Measurements from ENCODE around the gene HSD17B8.

Gene HSD17B8

DNA sequence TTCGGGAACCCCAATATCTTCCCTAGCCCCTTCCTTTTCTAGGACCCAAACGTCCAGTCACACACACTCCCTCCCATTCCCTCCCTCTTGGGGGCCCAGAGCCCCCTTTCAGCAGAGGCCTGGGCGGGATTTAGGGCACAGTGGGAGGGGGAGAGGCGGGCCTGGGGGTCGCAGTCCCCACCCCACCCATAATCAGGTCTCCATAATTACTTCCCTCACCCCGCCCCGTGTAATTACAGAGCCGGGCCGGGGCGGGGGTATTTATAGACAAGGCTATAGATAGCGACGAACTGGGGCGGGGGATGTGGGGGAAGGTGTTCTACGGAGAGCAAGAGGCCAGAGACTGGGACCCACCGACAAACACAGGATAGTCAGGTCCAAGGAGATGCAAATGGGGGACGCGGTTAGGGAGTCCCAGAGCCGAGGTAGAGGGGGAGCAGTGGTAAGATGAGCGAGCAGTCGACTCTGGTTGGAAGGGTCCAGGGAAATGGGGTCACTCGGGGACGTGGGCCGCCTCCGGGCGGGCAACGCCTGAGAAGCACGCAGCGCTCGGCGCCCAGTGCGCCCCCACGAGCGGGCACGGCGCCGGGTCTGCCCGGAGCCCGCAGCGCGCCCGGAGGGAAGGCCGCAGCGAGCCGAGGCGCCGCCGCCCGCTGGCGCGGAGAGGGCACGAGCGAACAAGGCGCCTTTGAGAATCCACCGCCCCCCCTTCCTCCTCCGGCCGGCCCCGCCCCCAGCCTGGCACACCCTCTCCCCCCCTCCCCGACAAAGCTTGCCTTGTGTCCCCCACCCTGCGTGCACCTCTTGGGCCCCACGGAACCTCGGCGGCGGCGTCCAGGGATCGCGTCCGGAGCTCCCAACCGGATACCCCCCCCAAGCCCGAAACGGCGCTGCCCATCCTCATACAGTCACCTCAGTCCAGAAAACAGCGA lies 11.5 kb upstream of the HSD17B8 start:
- no peak for DNase-seq

DNA sequence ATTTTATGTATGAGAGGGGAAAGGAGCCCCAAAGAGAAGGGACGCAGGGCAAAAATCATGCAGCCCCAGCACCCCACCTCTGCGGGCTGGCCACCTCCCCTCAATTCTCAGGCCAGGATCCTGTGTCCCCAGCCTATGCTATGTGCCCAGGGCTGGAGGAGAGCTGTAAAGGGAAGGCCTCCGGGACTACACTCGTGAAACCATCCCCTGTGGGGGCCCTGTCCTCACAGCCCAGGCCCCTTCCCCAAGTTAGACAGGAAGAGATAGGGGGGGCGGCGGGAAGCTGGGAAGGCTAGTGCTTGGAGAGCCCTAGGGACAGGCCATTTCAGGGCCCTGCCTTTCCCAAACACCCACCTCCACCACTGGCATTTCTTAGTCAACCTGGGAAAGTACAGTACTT lies 10.8 kb upstream of the HSD17B8 start:
- no peak for DNase-seq

DNA sequence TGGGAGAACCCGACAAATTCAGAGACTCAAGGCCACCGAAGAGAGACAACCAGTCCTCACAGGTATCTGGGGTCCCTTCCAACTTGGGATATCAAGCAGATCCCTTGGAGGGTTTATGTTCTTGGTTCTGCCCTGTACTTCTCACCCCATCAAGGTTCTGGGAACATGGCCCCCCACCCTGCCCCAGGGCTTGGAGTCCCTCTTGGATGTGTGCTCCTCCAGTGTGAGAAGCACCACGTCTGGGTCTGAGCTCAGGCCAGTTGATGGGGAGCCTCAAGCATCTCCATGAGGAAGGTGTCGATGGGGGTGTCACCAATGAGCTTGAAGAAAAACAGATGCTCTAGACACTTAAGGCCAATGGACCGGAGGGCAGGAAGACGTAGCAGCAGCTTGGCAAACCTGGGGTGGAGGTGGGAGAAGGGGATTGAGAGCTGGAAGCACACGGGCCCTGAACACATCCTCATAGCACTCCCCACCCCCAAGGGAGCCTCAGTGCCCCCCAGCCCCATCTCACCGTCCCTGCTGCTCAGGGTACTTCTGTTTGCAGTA lies 9.9 kb upstream of the HSD17B8 start:
- no peak for DNase-seq

DNA sequence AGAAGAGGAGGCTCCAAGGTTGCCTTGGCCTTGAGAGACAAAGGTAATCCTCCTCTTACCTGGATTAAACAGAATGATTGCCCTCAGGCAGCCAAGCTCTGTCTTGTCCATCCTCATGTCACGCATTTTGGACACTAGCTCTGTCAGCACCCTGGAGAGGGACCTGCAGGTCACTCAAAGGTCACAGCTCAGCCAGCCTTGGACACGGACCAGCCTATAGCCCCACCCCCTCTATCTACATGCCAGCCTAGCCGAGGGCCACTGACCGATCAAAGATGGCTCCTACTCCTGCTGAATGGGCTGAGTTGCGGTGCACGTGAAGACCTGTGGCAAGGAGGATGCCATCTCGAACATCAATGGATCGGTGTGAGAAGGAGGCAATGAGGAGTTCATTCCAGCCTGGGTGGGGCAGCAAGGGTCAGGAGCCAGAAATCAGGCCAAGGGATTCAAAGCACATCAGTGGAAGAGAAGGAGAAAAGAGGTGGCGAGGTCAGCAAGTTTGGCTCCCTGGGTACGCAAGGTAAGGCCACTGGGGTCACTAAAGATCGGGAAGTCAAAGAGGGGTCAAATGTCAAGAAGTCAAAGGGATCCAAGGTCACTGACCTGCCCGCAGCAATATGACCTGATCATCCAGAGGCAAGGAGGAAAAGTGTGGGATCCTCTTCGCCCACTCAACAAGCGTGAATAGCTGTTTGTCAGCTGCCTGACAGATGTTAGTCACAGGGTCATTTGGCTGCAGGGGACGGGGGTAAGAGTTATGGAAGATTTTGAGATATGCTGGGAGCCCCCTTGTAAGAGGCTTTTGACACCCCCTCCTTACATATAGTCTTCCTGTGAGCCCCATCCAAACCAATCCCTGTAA lies 8.9 kb upstream of the HSD17B8 start:
- no peak for DNase-seq

DNA sequence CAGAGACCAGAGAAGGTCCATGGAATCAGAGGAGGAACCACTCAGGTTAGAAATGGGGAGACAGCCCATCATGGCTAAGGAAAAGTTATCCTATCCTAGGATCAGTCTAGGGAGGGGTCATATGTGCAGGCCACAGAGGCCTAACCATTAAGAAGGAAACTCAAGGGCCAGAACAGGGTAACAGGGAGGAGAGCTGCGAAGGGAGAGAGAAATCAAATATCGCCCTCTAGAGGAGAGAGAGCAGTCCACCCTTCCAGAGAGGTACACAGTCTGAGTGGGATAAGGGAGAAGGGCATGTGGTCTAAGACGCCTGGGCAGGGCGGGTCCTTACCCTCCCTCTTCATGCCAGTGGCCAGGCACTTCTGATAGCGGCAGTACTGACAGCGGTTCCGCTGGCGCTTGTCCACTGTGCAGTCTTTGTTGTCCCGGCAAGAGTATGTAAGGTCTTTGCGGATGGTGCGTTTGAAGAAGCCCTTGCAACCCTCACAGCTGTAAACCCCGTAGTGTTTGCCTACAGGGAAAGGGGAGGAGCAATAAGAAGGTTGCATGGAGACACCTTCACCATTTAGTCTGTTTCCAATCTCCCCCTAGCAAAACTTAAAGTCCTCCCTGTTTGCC lies 6.9 kb upstream of the HSD17B8 start:
- peak in 1 of 2 donors; percentile 64 for DNase-seq

DNA sequence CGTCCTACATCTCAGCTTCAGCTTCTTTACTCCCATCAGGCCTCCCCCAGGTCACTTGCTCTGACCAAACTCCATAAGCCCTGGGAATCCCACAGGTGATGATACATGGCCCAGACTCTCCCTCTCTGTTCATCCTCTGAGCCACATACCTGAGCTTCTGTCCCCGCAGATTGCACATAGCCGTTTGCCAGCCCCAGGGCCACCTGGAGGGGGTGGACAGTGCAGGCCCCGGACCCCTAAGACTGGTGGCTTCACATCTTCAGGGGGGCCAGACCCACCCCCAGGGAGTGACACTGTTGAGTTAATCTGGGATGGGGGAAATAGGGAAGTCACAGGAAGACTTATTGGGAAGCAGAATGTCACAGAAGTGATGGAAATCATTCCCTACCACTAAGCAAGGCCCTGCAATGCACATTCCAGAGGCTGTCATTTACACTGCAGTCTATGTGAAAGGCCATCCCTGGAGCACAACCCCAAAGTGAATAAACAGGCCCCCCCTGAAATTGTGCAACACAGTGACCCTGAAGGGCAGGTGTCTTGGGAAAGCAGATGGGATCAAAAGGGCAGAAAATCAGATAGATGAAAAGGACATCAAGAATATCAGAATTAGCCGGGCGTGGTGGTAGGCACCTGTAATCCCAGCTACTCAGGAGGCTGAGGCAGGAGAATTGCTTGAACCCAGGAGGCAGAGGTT lies 6.1 kb upstream of the HSD17B8 start:
- DNase-seq: no peak

DNA sequence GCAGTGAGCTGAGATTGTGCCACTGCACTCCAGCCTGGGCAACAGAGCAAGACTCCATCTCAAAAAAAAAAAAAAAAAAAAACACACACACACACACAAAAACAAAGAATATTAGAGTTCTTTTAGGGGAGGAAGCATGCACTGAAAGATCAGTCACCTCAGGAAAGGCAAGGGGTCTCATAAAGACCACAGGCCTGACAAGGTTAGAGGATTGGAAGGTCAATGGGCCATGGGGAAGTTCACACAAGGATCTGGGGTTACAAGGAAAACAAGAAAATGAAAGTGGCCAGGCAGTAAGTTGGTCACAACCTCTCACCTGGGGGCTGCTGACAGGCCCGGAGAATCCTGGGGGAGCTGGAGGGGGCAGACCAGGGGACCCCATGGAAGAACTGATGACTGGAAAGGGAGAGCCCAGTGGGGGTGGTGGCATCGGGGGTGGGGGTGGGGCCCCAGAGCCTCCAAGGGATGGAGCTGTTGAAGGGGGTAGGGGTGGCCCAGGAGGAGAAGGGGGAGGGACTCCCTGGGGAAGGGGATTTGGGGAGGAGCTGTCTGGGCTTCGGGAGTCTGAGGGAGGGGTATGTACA lies 5.5 kb upstream of the HSD17B8 start:
- DNase-seq: no peak

DNA sequence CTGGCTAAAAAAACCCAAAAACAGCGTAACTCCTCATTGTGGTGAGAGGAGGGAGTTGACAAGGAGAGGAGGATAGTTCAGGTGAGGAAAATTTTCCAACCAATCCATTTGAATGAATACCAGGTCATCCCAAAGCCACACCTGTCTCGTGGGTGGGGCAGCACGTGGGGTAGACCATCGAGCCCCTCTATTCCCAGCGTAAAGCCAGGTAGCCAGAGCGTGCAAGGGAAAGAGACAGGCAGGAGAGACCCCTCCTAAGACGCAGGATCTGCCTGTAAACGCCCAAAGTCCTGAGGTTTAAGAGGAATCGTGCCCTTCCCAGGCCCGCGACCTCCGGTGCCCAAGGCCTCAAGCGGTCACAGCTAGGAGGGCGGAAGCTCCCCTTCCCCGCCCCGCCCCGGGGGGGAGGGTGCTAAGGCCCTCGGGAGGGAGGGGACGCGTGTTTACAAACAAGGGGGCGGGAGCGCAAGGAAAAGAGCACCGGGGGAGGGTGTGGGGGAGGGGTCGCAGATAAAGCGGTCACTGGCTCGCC lies 4.7 kb upstream of the HSD17B8 start:
- peak in 1 of 2 donors; percentile 71 for DNase-seq

DNA sequence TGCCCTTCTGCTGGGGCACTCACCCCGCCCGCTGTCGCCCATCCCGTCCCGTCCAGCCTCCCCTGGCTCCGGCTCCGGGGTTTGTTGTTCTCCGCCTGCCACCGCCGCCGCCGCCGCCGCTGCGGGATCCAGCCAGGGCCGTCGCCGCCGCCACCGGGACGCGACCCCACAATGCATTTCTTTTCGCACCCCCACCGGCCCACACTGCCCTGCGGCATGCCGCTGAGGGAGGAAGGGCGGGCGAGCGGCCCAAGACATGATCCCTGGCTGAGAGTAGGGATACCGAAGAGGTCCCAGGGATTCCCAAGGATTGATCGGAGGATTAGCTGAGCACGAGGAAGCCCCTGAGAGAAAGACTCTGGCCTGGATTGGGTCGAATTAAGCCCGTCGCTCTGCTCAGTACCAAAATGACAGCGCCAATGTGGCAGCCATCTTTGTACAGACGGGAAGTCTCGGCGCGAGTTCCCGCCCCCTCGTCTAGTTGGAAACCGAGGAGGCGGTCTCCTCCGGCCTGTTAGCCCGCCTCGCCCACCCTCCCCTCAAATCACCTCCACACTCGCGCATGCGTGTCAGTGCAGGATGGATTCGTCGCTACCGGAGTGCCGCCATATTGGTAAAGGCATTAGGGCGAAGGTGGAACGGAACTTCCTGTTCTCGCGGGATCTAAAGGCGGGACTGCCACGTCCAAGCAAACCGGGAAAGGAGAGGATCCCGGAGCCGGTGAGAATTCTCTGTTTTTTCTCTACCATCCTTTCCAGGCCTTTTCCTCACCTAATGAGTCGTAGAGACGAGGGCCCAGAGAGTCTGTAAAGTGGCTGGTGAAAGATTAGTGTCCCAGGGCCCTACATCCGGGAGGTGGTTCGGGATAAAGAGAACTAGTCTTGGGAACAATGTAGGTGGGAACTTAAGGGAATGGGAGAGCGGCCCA lies 4.0 kb upstream of the HSD17B8 start, which contains the start of the genes RXRB and SLC39A7:
TSS of gene RXRB (minus strand) at position 447 of the 928 bp plus-strand sequence. CDS start at position 258, 189 bp downstream.
TSS of gene SLC39A7 (plus strand) at position 649 of the 928 bp plus-strand sequence. CDS start 379 bp downstream, outside the sequence.
- peak; percentile 87 to 98 for DNase-seq

DNA sequence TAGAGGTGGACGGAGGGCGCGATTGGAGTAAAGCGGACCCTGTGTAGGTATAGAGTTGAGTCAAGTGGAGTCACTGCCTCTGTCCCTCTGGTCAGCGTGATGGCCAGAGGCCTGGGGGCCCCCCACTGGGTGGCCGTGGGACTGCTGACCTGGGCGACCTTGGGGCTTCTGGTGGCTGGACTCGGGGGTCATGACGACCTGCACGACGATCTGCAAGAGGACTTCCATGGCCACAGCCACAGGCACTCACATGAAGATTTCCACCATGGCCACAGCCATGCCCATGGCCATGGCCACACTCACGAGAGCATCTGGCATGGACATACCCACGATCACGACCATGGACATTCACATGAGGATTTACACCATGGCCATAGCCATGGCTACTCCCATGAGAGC lies 3.3 kb upstream of the HSD17B8 start:
- no peak for DNase-seq

DNA sequence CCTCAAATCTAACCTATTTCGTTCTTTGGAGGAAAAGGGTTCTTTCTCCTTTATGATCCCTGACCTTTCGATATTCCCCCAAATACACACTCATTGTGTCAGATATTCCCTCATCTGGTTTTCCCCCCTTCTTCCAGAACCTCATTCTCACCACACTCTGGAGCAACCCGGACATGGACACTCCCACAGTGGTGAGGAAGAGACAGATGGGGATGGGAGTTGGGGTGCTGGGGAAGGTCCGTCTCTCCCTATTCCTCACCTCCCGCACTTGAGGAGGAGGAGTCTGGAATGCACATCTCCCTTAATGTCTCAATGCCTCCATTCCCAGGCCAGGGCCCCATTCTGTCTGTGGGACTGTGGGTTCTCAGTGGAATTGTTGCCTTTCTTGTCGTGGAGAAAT lies 2.5 kb upstream of the HSD17B8 start:
- no peak for DNase-seq

DNA sequence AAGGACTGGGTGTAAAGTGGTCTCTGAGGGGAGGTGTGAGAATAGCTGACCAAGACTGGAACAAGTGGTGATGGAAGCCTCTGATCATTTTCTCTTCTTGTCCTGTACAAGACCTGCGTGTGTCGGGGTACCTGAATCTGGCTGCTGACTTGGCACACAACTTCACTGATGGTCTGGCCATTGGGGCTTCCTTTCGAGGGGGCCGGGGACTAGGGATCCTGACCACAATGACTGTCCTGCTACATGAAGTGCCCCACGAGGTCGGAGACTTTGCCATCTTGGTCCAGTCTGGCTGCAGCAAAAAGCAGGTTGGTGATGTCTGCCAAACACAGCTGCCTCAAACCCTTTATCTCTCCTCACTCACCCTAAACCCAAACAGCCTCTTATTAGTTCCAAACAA lies 1.7 kb upstream of the HSD17B8 start:
- no peak for DNase-seq

DNA sequence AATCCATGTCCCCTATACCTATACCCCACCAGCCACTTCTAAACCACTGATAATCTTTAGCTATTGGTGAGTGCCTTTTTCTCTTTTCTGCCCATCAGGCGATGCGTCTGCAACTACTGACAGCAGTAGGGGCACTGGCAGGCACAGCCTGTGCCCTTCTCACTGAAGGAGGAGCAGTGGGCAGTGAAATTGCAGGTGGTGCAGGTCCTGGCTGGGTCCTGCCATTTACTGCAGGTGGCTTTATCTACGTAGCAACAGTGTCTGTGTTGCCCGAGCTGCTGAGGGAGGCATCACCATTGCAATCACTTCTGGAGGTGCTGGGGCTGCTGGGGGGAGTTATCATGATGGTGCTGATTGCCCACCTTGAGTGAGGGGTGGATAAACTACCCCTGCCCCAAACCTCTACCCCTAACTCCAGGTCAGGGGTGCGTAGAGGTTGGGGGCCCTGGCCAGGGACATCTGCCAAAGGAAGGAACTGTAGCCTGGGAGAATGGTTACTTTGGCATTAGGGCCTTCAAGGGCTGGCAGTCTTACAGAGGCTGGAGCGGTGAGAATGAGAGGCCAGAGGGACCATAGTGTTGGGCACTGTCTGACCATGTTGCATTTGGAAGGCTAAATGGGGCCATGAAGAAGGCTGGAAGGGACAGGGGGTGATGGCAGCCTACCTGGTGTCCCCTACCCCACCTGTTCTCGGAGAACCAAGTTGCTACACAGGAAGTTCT lies 851 bp upstream of the HSD17B8 start:
- no peak for DNase-seq

DNA sequence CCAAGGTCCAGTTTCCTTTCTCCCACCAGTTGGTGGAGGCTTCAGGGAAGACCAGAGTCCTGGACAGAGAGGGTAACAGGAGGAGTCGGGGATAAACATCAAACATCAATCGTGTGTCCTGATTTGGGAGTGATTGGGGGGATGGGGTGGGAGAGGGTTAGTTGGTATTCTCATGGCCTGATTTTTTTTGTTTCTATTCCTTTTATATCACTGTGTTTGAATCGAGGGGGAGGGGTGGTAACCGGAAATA lies 365 bp upstream of the HSD17B8 start:
- DNase-seq: no peak

DNA sequence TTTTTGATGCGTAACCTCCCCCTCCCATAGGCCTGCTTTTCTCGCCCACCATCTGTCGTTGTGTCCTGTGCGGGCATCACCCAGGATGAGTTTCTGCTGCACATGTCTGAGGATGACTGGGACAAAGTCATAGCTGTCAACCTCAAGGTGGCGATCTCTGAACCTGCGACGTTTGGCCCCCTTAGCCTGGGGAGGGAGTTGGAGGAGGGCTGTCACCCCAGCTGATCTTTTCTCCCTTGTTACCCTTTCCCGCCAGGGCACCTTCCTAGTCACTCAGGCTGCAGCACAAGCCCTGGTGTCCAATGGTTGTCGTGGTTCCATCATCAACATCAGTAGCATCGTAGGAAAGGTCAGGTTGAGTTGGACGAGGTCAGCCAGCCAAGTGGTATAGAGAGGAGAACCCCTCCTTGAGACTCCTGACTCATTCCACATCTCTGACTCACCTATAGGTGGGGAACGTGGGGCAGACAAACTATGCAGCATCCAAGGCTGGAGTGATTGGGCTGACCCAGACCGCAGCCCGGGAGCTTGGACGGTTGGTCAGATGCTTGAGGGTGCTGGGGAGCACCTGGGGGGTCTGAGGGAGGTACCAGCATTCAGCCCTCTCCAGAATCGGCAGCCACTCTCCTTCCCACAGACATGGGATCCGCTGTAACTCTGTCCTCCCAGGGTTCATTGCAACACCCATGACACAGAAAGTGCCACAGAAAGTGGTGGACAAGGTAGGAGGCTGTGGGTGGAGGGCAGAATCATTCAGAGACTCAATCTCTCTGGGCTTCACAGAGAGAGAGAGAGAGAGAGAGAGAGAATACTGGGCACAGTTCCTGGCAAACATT lies 954 bp downstream of the HSD17B8 start:
- no peak for DNase-seq

DNA sequence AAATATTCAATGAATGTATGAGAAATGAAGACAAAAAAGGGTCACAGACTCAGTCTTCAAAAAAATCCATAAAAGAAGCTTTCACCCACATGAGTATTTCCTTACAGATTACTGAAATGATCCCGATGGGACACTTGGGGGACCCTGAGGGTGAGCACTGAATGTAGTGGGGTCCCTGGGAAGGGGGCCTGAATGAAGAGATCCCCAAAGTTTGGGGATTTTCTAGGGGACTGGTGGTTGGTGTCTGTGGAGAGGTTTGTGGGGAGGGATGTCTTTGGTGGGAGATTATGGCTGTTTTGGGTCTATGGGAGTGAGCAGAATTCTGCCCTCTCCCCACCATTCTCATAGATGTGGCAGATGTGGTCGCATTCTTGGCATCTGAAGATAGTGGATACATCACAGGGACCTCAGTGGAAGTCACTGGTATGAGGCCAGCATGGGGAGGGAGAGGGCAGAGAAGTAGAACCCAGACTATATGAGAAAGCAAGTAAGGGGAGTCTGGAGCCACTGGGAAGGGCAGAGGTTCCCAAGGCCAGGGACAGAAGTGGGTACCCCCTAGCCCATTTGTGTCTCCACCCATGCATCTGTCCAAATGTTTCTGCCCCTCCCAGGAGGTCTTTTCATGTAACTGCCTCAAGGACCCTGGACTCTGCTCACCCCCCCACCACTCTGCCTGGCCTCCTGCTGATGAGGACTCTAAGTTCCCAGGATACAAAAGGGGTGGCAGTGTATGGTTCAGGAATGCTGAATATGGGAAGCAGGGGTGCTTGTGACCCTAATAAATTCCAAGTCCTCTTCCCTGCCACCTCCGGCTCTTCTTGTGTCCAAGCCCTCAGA lies 1.8 kb downstream of the HSD17B8 start:
- DNase-seq: no peak

DNA sequence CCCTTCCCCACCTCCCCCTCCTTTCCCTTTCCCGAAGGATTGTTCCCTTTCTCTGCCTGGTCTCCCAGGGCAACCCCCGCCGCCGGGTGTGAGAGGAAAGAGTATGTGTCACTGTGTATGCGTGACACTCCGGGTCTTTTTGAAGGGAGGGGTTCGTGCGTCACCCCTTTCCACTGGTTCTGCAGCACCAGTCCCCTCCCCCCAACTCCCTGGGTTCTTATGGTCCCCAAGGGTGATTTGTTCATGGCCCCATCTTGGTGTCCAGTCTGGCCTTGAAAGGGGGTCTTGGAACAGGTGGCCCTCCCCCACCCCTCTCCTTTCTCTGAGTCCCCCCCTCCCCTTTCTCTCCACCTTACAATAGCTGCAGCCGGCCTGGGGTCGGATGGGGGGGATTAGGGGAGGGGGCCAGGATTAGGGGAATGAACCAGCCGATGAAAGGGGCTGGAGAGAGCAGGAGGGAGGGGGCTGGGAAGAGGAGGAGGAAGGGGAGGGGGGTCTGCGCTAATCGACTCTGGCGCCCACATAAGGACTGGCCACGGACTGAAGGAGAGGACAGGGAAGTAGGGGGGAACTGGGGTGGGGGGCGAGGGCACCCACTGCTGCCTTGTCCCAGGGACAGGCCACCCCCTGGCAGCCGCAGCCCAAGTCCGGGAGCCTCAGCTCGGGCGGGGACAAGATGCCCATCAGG lies 2.6 kb downstream of the HSD17B8 start:
- DNase-seq: no peak
